Keratinocyte (primary cell): ENCODE measurements around the gene OR2A25. TPM values are rescaled to one million over a fixed set of nuclear protein-coding genes. Genes with fewer than 3 reads are reported as not detected.

Experiments used
- DNase-seq: peaks from one replicate; pipeline ENCODE4 v3.0.0-alpha.2; 2011; ENCODE audit warnings: low read depth, missing footprints, low spot score
- FAIRE-seq: peaks from 2 replicates; lab custom pipeline; 2011; peaks lifted over from hg19 to GRCh38; lab: Jason Lieb, UNC
- H2AFZ ChIP-seq: 2 replicates; pipeline ENCODE4 v1.6.0; 2012; ENCODE audit warnings: low read length, control low read depth, inconsistent platforms; ENCODE audit not compliant: control insufficient read depth
- H3K27ac ChIP-seq: 2 replicates; pipeline ENCODE4 v1.5.1; 2011; ENCODE audit warnings: low read length; ENCODE audit not compliant: control insufficient read depth, insufficient read depth
- H3K27me3 ChIP-seq: 3 replicates; pipeline ENCODE4 v1.6.0; 2011; ENCODE audit warnings: low read length; ENCODE audit not compliant: control insufficient read depth, insufficient read depth; ENCODE audit errors: extremely low read depth
- H3K36me3 ChIP-seq, 2 experiments: 2 replicates in 1 of 2; 3 replicates in 1 of 2; pipeline ENCODE4 v1.5.1; 2011; ENCODE audit warnings: low read length in 2 of 2, mild to moderate bottlenecking in 1 of 2; ENCODE audit not compliant: control insufficient read depth in 2 of 2, insufficient read depth in 2 of 2; ENCODE audit errors: extremely low read depth in 1 of 2
- H3K4me1 ChIP-seq: 3 replicates; pipeline ENCODE4 v1.5.1; 2011; ENCODE audit warnings: low read length; ENCODE audit not compliant: control insufficient read depth, insufficient read depth; ENCODE audit errors: extremely low read depth
- H3K4me2 ChIP-seq: 3 replicates; pipeline ENCODE4 v1.6.0; 2011; ENCODE audit warnings: low read depth, low read length; ENCODE audit not compliant: control insufficient read depth, insufficient read depth; ENCODE audit errors: extremely low read depth
- H3K4me3 ChIP-seq, 3 experiments: fragments of 200-600 bp in 1 of 3; sonication (generic) in 1 of 3; 2 replicates in 2 of 3; 3 replicates in 1 of 3; pipeline ENCODE4 v1.5.1; 2011 to 2016; ENCODE audit warnings: low read length in 3 of 3, mild to moderate bottlenecking in 3 of 3, control low read depth in 2 of 3, inconsistent platforms in 1 of 3, low read depth in 1 of 3, mixed read lengths in 1 of 3, mixed run types in 1 of 3, moderate library complexity in 1 of 3; ENCODE audit not compliant: control insufficient read depth in 2 of 3, insufficient read depth in 2 of 3; ENCODE audit errors: extremely low read depth in 1 of 3
- H3K79me2 ChIP-seq: 2 replicates; pipeline ENCODE4 v1.6.0; 2012; ENCODE audit warnings: low read length; ENCODE audit not compliant: control insufficient read depth, insufficient read depth
- H3K9ac ChIP-seq: 3 replicates; pipeline ENCODE4 v1.6.0; 2011; ENCODE audit warnings: low read length; ENCODE audit not compliant: control insufficient read depth, insufficient read depth; ENCODE audit errors: extremely low read depth
- H3K9me1 ChIP-seq: 3 replicates; pipeline ENCODE4 v1.6.0; 2011; ENCODE audit warnings: low read length; ENCODE audit not compliant: control insufficient read depth, insufficient read depth; ENCODE audit errors: extremely low read depth
- H3K9me3 ChIP-seq: 2 replicates; pipeline ENCODE4 v1.5.1; 2012; ENCODE audit warnings: low read depth, low read length; ENCODE audit not compliant: control insufficient read depth
- H4K20me1 ChIP-seq: 3 replicates; pipeline ENCODE4 v1.6.0; 2011; ENCODE audit warnings: low read length; ENCODE audit not compliant: control insufficient read depth, insufficient read depth; ENCODE audit errors: extremely low read depth
- EZH2 ChIP-seq: IDR thresholded peaks from one replicate; pipeline ENCODE4 v1.6.1; 2012; ENCODE audit warnings: inconsistent platforms, mild to moderate bottlenecking, low read length, moderate library complexity
- dilution Hi-C: fragments of 300-500 bp; cut with MboI; formaldehyde crosslinking; loops from one replicate; pipeline ENCODE4 v1.7.0; 2020; ENCODE audit warnings: low sequenced_read_pairs; ENCODE audit not compliant: extremely low pct_ligation_motif_present
- polyA plus RNA-seq, 5 experiments: library from polyadenylated mRNA; depleted of rRNA in 3 of 5; stranded (reverse) in 3 of 5; stranded (forward) in 1 of 5; unstranded in 1 of 5; fragments of >200 nt; gene quantifications; 1 replicate in 1 of 5; 2 replicates in 3 of 5; 3 replicates in 1 of 5; pipeline versions ENCODE4 v1.2.1 to v1.2.3, GENCODE V29; 2011 to 2012; ENCODE audit warnings: missing spikeins in 2 of 5, low read depth in 1 of 5, low replicate concordance in 1 of 5
- TF ChIP-seq, protein P1 (sequence below), 3 experiments: IDR thresholded peaks in 1 of 3; conservative IDR thresholded peaks in 1 of 3; optimal IDR thresholded peaks in 1 of 3; 2 replicates in 2 of 3; 3 replicates in 1 of 3; pipeline versions ENCODE3 to v1.5.1; 2011; ENCODE audit warnings: low read length in 3 of 3, mild to moderate bottlenecking in 3 of 3, moderate library complexity in 2 of 3, control low read depth in 1 of 3, inconsistent platforms in 1 of 3; ENCODE audit not compliant: insufficient read depth in 2 of 3; ENCODE audit errors: extremely low read depth in 1 of 3

The OR2A25 gene
- polyA plus RNA-seq, 1 donor (not counting 4 experiments of a cell fraction or from before 2014, with no cell fraction given), result not detected

DNA sequence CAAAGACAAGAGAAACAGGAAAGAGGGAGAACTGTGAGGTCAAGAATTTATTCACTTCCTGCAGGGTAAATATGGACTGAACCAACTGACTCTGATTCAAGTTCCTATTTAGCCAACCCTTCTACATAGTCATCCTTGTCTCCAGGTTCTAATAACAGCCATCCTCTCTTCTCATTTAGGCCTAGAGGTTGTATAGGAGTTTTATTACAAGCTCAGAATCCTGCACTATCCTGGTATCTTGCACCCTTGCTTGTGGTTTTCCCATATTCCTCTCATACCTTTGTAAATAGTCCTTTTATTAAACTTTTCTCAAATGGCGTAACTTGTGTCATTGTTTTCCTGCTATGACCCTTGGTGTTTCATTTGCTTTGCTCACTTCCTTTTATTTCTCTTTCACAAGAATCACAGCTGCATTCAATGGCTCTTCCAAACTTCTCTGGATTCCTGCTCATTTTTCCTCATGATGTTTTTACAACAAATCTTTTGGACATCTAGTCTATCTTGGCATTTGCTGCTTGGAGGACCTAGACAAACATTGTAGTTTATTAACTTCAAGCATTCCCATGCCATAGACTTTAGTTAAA, 33.2 kb upstream of the OR2A25 start:
- dilution Hi-C loops, result no loop called here
- H3K4me2 ChIP-seq, result no peak overlapping the region
- no peaks in the 10 kb centered on the region for H3K9me3 ChIP-seq
- no peaks in the 10 kb centered on the region for H3K4me1 ChIP-seq
- H3K27me3 ChIP-seq, result no peaks in the 10 kb centered on the region
- H3K27ac ChIP-seq, result no peak overlapping the region
- H3K9me1 ChIP-seq, result no peaks in the 10 kb centered on the region
- H3K79me2 ChIP-seq, result no peaks in the 10 kb centered on the region
- FAIRE-seq (no peak), DNase-seq (no peak)
- no peak overlapping the region for H3K4me3 ChIP-seq
- H4K20me1 ChIP-seq, result no peaks in the 10 kb centered on the region
- H2AFZ ChIP-seq, result no peak overlapping the region
- no peak for TF ChIP-seq EZH2
- TF ChIP-seq, protein P1, sequence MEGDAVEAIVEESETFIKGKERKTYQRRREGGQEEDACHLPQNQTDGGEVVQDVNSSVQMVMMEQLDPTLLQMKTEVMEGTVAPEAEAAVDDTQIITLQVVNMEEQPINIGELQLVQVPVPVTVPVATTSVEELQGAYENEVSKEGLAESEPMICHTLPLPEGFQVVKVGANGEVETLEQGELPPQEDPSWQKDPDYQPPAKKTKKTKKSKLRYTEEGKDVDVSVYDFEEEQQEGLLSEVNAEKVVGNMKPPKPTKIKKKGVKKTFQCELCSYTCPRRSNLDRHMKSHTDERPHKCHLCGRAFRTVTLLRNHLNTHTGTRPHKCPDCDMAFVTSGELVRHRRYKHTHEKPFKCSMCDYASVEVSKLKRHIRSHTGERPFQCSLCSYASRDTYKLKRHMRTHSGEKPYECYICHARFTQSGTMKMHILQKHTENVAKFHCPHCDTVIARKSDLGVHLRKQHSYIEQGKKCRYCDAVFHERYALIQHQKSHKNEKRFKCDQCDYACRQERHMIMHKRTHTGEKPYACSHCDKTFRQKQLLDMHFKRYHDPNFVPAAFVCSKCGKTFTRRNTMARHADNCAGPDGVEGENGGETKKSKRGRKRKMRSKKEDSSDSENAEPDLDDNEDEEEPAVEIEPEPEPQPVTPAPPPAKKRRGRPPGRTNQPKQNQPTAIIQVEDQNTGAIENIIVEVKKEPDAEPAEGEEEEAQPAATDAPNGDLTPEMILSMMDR (optimal IDR thresholded peaks at IDR 0.05 in 1 of 3, IDR thresholded peaks at IDR 0.05 in 1 of 3, conservative IDR thresholded peaks at IDR 0.05 in 1 of 3; ENCODE audit: extremely low read depth in 1 of 3, insufficient read depth in 2 of 3, low read length in 3 of 3), result no peak
- no peaks in the 10 kb centered on the region for H3K36me3 ChIP-seq
- H3K9ac ChIP-seq, result no peak overlapping the region

- H3K79me2 ChIP-seq, result no peaks in the 10 kb centered on the region
- H4K20me1 ChIP-seq, result no peaks in the 10 kb centered on the region
- dilution Hi-C loops, result no loop called here
- H3K9ac ChIP-seq, result no peak overlapping the region
- H3K36me3 ChIP-seq, result no peaks in the 10 kb centered on the region
- no peak for FAIRE-seq
- no peak overlapping the region for H2AFZ ChIP-seq
- no peak for TF ChIP-seq EZH2
- TF ChIP-seq, protein P1 (optimal IDR thresholded peaks at IDR 0.05 in 1 of 3, IDR thresholded peaks at IDR 0.05 in 1 of 3, conservative IDR thresholded peaks at IDR 0.05 in 1 of 3; ENCODE audit: extremely low read depth in 1 of 3, insufficient read depth in 2 of 3, low read length in 3 of 3), result no peak
- no peak overlapping the region for H3K4me3 ChIP-seq
- H3K27ac ChIP-seq, result no peak overlapping the region
- H3K4me1 ChIP-seq, result no peaks in the 10 kb centered on the region
- no peak for DNase-seq
- H3K4me2 ChIP-seq, result no peak overlapping the region
- H3K9me1 ChIP-seq, result no peaks in the 10 kb centered on the region
- H3K27me3 ChIP-seq, result no peaks in the 10 kb centered on the region
- no peaks in the 10 kb centered on the region for H3K9me3 ChIP-seq
These were observed 32.1 kb upstream of the OR2A25 start for GRCh38 chr7:144037414-144038035.
